LoVo (cell line): ENCODE measurements around the gene SHB.

Source experiments
- DNase-seq: peaks from one replicate; pipeline ENCODE4 v3.0.0-alpha.2; 2016; ENCODE audit warnings: low spot score

Gene SHB

DNA sequence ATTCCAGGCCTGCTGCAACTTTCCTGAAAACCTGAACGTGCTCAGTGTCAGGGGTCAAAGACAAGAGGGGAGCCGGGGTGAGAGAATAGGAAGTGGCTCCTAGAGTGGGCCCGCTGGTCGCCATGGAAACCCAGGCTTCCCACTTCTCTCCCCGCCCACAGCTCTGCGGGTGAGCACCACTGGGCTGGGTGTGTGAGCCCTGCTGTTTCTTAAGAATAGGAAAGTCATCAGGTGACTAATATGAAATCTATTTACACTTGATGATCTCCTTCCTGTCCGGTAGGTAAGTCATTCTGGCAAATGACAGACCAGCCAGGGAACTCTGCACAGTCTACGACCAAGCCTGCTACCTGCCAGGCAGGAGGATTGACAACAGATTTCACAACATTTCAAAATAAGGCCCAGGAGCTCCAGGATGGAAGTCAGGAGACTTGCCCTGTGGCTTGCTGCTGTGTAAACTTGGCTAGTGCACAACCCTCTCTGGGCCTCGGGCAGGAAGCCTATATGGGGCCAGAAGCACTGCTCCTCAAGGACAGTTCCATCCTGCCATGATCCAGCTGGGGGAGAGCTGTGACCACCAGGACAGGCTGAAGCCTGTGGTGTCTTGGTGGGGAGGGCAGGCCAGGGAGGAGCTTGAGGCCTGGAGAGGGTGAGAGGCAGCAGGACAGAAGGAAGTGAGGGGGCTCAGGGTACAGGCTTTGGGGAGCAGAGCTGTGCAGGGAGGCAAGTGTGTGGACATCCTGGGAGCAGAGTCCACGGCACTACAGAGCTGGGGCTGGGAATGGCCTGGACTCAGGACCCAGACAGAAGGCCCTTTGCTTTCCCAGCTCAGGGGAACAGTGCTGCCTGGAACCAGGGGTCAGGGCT, 60.6 kb downstream of the SHB start:
- DNase-seq, result peak; percentile 89

DNA sequence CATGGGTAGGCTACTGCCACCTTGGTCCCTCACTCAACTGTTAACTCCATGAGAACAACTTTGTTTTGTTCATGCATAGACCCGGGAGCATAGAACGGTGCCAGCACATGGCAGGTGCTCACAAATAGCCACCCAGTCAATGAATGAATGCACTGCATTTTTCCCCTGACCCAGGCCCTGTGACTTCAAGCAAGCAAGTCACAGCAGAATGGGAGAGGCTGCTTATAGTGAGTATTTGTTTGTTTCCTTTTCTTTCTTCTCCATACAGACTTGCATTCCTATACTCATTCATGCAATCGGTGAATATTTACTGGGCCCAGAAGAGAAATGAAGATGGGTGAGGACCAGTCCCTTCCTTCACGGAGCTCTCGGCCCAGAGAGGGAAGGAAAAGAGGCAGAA, 62.0 kb downstream of the SHB start:
- DNase-seq, result no peak

DNA sequence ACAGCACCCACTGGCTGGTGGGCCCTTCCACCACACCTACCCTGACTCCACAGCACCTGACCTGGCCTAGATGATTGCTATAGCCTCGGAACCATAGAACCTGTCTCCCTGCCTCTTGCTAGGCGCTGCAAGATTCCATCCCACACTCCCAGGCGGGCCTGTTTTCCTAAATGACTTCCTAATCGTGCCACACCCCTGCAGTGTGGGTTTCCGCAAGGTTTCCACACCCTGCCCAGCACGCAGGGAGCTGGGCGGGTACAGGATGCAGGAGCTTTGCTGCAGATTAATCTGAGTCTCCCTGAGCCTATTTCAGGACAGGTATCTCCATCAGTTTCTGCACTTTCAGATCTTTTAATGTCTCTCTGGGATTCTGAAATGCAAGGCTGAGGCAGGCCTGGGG, 62.9 kb downstream of the SHB start:
- peak; percentile 61 for DNase-seq

DNA sequence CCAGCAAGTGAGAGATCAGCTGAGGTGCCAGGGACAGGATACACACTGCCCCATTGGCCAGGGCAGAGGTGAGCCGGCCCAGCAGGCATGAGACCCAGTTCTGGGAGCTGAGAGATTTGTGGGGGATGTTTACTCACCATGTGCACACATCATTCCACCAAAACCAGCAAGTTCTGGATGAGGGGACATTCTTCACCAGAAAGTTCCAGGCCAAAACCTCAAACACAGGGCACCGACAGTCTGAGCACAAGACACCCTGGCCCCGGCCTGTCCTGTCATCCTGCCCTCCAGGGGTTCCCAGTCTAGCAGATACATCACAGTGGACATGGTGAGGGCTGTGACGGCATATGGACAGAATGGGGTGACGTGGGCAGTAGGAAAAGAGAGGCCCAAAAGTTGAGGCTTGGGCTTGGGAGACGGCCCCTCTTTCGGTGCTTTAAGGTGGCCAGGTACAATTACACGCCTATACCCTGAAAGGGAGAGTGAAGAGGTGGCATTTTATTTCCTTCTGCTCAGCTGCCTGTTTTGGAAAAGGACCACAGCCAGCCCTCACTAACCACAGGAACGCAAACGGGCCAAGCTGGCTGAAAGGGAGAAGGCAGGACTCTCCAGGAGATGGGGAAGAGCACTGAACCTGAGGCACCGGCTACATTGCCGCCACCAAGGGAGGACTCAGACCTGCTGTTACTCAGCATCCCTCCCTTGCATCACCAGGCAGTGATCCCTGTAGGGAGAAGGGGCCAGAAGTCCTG, 64.0 kb downstream of the SHB start:
- no peak for DNase-seq

DNA sequence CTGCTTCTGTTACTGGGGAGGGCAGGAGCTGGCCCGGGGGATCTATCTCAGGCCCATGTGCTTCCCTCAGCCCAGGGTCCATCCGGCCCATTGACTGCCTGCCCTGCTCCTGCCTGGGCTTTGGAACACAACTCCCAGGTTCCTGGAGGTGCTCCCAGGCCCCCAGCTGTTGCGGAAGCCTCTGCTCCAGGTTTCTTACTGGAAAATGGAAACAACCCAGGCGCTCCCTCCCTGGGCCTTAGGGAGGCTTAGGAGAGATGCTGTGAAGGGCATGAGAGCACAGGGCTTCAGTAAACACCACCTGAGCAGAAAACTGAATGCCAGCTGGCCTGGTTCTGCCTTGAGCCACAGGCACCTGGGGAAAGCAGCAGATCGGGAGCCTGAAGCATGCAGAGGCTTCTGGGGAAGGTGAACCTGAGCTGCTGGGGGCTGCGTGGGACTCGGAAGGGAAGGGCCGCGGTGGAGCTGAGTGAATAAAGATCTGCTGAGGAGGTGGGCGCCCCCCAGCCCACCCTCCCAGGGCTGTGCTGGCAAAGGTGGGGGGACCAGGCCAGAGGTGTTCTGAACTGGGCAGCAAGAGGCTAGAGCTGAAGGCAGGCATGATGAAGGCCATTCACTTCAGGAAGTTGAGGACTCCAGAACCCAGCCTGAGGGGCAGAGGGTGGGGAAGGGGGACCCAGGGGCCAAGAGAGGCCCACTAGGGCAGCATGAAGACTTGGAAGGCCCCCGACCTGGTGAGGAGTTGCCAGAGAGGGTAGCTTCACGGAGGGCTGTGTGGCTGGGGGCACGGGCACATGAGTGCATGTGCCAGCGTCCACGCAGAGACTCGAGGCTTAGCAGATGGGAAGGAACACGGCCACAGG, 64.8 kb downstream of the SHB start:
- no peak for DNase-seq

DNA sequence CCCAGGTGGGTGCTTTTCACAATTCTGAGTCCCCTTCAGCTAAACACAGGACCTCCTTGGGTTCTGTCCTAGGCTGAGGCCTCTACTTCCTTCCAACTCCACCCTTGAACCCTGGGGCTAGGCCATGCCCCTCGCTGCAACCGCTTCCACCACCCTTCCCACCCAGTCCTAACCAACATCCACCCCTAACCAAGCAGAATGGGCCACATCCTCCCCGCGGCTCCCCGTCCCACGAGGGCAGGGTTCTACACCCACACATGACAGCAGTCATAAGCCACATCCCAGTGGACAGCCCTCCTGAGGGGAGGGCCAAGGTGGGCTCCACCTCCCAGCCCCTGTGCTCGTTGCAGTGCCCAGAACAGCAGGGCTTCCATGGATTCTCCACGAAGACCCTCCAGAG, 65.8 kb downstream of the SHB start:
- no peak for DNase-seq

DNA sequence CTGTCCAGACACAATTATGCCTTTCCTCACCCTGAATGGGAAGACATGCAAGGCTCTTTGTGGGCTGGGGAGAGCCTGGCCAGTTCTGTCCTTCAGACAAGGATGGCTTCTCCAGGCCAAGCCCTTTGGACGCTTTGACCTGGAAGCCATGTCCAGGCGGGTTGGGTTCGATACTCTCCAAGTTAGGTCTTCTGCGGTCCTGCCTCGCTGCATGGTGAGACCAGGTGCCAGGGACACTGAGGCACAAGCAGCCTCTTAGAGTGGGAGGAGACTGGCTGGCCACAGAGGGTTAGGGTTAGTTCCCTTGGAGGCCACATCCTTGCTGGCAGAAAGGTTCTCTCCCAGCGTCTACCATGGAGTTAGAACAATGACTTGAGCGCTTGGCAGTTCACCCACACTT, 67.6 kb downstream of the SHB start:
- no peak for DNase-seq

DNA sequence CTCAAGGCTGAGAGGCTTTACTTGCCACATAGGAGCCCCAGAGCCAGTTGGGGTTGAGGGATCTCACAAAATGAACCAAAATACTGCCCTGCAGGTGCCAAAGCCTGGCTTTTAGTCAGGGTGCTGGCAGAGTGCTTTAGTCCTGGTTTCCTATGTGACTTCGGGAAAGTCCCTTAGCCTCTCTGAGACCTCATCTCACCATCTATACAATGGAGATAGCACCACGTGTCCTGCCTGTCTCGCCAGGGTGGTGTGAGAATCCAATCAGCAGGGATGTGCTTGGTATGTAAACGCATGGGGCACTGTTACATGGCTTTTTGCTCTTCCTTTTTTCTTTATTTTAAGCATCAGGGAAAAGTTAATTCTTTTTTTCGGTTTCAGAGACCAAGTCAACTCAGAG, 68.3 kb downstream of the SHB start:
- no peak for DNase-seq

DNA sequence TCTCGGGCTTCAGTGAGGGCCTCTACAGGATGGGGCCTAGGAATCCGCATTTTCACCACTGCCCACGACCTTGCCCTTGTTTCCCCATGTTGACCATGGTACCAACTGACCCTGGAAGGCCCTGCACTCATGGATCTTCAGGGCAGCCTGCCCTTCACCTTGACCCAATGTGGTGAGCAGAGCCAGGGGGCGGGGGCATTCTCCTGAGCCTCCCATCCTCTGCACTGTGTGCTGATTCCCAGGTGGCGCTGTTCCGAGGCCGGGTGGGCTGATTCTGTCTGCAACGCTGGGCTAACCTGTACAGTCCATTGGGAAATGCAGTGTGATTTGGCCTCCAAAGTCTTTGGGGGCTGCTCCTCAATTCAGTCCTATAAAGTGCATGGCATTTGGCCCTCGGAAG, 68.7 kb downstream of the SHB start:
- DNase-seq, result no peak

DNA sequence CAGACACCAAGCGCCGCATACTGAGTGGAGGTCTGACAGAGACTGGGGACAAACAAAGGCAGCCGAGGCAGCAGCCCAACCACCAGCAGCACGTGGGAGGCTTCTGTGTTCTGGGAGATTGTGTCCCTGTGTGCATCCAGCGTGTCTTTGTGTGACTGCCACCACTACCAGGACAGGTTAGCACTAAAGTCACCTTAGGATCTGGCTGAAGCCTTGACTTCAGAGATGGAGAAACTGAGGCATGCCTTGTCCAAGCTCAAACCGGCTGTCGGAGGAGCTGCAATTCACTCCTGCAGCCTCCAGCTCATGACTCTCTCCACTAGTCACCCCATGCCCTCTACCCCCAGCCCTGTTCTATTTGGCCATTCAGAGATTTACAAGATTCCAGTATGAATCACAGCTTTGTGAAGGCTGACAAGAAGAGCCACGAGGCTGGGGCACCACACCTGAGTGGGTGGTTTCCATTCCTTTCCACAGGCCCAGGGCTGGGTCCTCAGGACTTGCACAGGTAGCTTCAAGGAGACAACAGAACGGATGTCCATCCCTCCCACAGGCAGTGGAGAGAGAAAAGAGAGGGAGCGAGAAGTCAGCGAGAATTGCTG, 69.3 kb downstream of the SHB start:
- DNase-seq, result peak; percentile 9

DNA sequence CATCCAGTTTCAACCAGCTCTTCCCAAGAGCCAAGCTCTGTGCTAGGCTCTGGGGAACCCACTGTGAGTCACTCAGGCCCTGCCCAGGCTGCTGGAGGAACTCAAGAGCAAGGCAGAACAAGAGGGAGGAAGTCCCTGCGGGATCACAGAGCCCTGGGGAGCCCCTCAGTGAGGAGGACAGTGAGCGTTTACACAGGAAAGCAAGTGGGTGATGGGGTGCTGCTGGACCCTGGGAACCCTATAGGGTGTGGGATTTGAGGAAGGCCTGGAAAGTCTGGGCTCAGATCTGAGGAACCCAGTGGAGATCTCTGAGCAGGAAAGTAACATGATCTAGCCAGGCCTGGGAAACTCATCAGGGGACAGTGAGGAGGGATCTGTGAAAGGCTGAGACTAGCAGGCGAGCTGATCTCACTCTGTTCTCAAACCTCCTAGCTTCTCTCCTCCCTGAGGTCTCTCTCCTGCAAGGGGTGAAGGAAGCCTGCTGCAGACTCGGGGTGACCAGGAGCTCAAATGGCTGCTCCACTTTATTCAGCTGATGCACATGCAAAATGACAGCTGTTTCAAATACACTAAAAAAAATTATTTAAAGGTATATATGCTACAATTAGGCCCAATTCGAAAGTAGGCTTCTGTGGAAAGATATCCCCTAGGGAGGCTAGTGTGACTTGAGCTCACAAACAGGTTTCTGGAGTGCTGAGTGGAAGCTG, 70.0 kb downstream of the SHB start:
- no peak for DNase-seq

DNA sequence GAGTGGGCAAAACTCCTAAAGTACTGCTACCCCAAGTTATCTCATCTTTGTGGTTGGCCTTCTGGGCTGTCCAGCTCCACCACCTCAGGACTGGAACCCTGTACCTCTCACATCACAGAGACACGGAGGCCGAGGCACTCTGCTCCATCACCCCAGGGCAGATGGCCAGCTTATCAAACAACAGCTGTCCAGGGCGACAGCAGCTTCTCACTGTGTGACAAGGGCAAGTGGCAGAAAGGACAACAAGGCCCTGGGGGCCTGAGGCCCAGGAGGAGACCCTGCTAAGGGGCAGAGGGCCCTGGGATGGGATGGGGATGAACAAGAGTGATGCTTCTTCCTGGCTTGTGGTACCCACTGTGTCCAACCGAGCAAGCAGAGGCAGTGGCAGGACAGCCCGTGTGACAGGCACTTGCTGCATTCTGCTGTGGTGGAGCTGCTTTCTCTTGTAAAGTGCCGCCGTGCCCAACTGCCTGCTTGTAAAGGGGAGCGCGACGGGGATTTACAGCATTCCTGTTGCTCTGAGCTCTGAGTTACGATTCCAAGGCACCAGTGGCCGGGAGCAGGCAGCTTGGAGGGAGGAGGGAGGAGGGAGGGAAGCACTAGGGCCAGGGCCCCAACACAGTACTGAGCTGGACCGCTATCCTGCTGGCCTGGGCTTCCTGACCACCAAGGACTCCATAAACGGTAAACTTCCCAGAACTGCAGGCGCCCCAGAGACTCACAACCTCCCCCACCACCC, 71.2 kb downstream of the SHB start:
- DNase-seq, result no peak

DNA sequence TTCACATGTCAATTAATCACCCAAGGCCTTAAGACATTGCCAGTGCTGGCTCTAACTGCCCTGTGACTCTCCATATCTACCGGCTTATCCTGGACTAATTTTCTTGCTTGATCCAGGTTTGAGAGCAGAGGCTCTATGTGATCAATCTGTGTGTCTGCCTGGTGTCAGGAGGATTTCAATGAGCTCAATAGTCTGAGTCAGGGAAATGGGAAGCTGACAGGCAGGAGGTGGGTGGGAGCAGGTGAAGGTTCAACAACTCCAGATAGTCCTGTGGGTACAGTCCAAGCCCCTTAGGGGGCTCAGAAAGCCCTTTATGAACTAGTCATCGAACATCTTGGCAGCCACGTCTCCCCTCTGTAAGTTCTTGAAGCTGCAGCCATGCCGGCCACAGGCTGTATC, 72.2 kb downstream of the SHB start:
- no peak for DNase-seq

DNA sequence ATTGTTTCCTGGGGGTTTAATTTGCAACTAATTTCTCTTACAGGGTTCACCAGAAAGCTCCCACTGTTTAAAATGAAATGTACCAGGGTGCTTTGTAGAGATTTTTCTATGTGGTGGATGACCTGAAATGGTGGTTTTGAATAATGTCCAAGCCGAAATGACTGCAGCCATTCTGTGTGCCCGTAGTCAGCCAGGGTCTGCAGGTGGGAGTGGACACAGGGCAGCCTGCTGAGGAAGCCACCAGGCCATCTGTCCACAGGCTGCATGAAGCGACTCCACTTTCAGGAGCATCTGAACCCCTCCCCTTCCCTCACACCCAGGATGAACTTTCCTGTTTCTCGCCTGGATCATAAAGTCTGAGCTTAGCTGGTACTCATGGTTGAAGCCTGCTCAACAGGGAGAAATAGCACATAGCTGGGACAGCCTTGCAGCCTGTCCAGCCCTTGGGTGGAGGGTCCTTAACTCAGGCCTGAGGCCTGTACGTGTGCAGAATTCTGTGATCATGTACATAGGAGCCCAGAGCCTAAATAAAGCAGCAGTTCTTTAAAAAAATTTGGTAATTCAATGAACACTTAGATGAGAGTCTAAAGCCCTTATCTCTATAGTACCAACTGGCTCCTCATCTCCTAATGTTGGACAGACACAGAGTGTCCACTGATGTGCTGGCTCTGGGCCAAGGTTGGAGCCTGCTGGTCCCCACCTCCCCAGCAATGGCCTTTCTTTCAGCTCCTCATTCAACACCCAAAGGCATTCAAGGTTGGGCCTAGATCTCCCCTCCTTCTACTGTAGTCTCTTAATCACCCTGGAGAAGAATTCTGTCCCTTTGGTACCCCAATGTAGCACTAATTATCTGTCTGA, 72.8 kb downstream of the SHB start:
- DNase-seq, result no peak

DNA sequence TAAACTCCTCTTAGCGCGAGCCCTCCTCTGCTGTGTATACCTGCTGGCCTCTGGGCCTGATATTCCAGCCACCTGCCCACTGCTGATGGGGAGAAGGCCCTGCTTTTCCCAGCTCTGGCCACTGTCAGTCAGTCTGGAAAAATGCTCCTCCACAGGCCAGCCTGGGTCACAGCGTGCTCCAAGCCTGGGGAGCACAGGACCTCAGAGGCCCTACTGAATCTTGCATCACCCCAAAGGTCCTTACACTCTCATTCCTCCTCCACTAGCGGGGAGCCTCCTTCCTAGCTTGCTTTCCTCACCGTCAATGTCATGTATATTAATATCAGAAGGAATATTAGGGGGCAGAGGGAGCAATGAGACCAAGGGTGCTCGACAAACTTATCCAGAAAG, 73.7 kb downstream of the SHB start:
- no peak for DNase-seq

DNA sequence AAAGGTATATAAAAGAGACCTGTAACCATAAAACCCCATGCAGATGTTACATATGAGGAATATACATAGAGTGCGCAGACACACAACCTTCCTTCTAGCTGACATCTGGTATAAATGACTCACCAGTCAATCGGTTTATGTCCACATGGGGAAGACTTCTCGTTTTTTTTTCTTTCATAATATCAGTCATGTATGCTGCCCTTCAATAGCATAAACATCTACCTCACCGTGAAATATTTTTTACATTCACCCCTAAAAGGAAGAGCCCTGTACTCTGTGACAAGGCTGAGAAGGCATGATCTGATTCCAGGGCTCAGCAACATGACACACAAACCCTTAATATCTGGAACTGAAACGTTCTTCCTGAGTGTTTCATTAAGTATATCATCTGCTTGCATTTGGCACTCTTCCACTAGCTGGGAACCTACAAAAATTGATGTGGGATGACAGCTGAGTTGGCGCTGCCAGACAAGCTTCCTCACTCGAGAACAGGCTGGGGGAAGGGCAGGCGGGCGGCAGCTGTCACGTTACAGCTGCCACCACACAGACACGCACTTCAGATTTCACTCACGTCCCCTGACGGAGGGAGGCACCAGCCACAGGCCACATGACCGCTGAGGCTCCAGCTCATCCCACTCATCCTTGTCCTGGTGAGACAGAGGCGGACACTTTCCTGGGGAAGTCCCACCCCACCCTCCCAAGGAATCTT, 74.2 kb downstream of the SHB start:
- no peak for DNase-seq

DNA sequence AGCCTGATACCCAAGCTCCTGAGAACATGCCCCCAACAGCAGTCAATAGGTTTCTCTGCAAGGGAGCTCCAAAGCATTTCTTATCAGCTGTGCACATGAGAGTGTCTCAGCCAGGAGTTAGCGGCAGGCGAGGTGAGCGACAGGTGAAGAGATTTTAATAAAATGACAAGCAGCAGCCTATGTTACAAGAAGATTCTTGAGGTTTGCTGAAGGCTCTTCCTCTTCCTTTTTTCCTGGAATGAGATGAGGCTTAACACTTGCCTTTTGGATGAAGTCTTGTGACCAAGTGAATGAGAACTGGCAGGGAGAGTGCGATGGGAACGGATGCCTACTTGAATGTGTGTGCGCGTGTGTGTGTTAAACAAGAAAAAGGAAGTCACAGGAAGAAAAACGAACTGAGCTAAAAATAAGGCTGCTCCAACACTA, 76.1 kb downstream of the SHB start:
- DNase-seq, result no peak

DNA sequence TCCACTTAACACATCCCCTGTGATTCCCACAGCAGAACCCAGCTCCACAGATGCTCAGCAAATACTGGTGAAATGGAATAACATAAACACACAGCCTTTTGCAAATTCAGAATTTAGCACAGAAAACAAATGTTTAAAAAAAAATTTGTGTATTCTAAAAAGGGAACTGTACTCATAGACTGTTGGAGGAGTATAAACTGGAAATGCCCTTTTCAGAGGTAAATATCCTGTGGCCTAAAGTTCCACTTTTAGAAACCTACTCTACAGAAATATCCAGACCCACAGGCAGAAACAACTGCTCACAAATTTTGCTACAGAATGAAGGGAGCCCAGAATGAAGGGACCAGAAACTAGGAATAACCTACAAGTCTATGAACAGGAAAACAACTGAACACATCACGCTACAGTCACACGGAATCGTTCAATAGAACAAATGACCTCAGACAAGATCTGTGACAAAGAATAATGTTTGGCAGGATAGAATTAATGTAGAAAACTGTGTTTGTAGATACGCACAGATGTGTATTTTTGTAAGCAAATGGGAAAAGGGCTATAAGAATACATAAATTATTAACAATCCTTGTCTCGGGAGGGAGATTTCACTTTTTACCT, 78.5 kb downstream of the SHB start:
- DNase-seq, result no peak

DNA sequence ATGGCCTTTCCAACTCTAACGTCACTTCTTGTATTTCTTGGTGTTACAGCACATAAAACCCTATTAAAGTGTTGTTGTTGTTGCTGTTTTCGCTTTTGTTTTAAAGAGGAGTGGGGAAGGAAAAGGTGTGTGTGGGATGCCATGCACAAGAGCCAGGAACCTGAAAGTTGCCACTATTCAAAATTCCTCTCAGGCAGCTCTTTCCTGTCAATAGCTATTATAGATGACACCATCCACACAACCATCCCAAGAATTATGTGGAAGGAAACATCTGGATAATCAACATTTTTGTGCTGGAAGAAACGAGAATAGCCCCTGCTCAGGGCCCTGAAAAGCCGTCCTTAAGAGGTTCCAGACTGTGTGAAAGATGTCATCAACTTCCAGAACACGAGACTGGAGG, 79.3 kb downstream of the SHB start:
- DNase-seq, result no peak
